ENCODE results near the gene GRAP2. TPM values are rescaled to one million over a fixed set of nuclear protein-coding genes. Genes with fewer than 3 reads are reported as not detected.

Gene GRAP2
- total RNA-seq, 4 donors from 2014 or later, result 0.97 to 2.0 TPM; not detected in 2

GRCh38 chr22:40018051-40018450 lies 117.2 kb downstream of the GRAP2 start:
- no peak for DNase-seq
- Histone ChIP-seq H3K9me3 (no peaks in the 10 kb centered on the region), H3K27ac (no peak overlapping the region), H3K36me3 (no peaks in the 10 kb centered on the region), H3K4me3 (no peak overlapping the region), H3K4me1 (no peaks in the 10 kb centered on the region), H3K27me3 (no peaks in the 10 kb centered on the region)
- intact Hi-C loops (cut with DNase I; ENCODE audit: low total_unique reads), result no loop called here
- TF ChIP-seq CTCF (IDR thresholded peaks at IDR 0.05) (no peak), POLR2A (IDR thresholded peaks at IDR 0.05) (no peak)

GRCh38 chr22:40019100-40019499 lies 118.2 kb downstream of the GRAP2 start:
- Histone ChIP-seq H3K4me1 (no peaks in the 10 kb centered on the region), H3K27me3 (no peaks in the 10 kb centered on the region), H3K9me3 (no peaks in the 10 kb centered on the region), H3K36me3 (no peaks in the 10 kb centered on the region), H3K4me3 (no peak overlapping the region), H3K27ac (no peak overlapping the region)
- intact Hi-C loops (cut with DNase I; ENCODE audit: low total_unique reads), result no loop called here
- no peak for DNase-seq
- TF ChIP-seq CTCF (IDR thresholded peaks at IDR 0.05), result no peak
- TF ChIP-seq POLR2A (IDR thresholded peaks at IDR 0.05), result no peak

GRCh38 chr22:40020956-40021355 lies 120.1 kb downstream of the GRAP2 start:
- H3K4me1 ChIP-seq, result no peaks in the 10 kb centered on the region
- H3K4me3 ChIP-seq, result no peak overlapping the region
- intact Hi-C loops (cut with DNase I; ENCODE audit: low total_unique reads), result no loop called here
- H3K27me3 ChIP-seq, result no peaks in the 10 kb centered on the region
- no peak for DNase-seq
- H3K27ac ChIP-seq, result no peak overlapping the region
- no peak for TF ChIP-seq POLR2A (IDR thresholded peaks at IDR 0.05)
- no peaks in the 10 kb centered on the region for H3K36me3 ChIP-seq
- H3K9me3 ChIP-seq, result no peaks in the 10 kb centered on the region

- Histone ChIP-seq H3K27me3 (no peaks in the 10 kb centered on the region), H3K27ac (no peak overlapping the region)
- intact Hi-C loops (cut with DNase I; ENCODE audit: low total_unique reads), result no loop called here
Observed at GRCh38 chr22:40021401-40022000, 120.6 kb downstream of the GRAP2 start.

GRCh38 chr22:40022536-40023240 lies 121.8 kb downstream of the GRAP2 start:
- H3K36me3 ChIP-seq, result no peaks in the 10 kb centered on the region
- TF ChIP-seq POLR2A (IDR thresholded peaks at IDR 0.05) (no peak), CTCF (IDR thresholded peaks at IDR 0.05) (no peak)
- no peaks in the 10 kb centered on the region for H3K4me1 ChIP-seq
- H3K4me3 ChIP-seq, result no peak overlapping the region
- DNase-seq, result no peak
- no peaks in the 10 kb centered on the region for H3K27me3 ChIP-seq
- H3K27ac ChIP-seq, result no peak overlapping the region
- intact Hi-C loops (cut with DNase I; ENCODE audit: low total_unique reads), result no loop called here
- no peaks in the 10 kb centered on the region for H3K9me3 ChIP-seq

More at GRCh38 chr22:40021401-40022000, 120.6 kb downstream of the GRAP2 start:
- H3K9me3 ChIP-seq, result no peaks in the 10 kb centered on the region
- TF ChIP-seq POLR2A (IDR thresholded peaks at IDR 0.05) (no peak), CTCF (IDR thresholded peaks at IDR 0.05) (no peak)
- no peak overlapping the region for H3K4me3 ChIP-seq
- no peak for DNase-seq
- H3K4me1 ChIP-seq, result no peaks in the 10 kb centered on the region
- H3K36me3 ChIP-seq, result no peaks in the 10 kb centered on the region

Small RNA genes lying within 50 kb of the gene (small RNA-seq; reads per million reads assigned to genes)
- gene RN7SKP210, result not detected

Other genes starting within 250 kb of the GRAP2 start
- gene ENTHD1, start 7.3 kb upstream of the GRAP2 start, total RNA-seq, result under 1 TPM in 1 of 4 donors, not detected in 3; 0.14 TPM
- not detected for gene TMA7B, start 59.3 kb downstream of the GRAP2 start, total RNA-seq
- 1 to 10 TPM in 1 of 4 donors, under 1 TPM in 3; under 0.01 to 2.6 (median 0.11) TPM for gene FAM83F, start 93.9 kb downstream of the GRAP2 start, total RNA-seq

Measured in uterus (tissue), 4 donors.